ENCODE data around the gene CCDC28A.

DNA sequence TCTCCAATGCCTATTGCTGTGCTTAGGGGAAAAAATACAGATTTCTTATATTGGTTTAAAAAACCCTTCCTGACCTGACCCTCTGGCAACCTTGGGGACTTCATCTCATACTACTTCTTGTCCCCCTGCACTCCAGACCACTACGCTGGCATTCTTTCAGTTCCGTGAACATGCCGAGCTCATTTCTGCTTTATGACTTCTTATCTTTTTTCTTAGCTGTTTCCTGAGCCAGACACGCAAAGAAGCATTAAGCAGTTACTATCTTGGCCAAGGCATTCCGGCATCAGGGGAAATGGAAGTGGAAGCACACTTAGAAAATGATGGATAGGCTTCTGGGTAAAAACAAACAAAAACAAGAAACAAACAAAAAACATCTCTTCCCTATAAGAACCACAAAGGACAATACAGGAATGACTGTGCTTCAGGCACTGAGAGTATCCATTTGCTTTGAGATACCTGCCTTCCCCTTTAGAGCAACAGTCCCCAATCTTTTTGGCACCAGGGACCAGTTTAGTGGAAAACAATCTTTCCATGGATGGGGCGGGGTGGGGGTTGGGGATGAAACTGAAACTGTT, 4.4 kb upstream of the CCDC28A start:
- TF ChIP-seq, protein P1, sequence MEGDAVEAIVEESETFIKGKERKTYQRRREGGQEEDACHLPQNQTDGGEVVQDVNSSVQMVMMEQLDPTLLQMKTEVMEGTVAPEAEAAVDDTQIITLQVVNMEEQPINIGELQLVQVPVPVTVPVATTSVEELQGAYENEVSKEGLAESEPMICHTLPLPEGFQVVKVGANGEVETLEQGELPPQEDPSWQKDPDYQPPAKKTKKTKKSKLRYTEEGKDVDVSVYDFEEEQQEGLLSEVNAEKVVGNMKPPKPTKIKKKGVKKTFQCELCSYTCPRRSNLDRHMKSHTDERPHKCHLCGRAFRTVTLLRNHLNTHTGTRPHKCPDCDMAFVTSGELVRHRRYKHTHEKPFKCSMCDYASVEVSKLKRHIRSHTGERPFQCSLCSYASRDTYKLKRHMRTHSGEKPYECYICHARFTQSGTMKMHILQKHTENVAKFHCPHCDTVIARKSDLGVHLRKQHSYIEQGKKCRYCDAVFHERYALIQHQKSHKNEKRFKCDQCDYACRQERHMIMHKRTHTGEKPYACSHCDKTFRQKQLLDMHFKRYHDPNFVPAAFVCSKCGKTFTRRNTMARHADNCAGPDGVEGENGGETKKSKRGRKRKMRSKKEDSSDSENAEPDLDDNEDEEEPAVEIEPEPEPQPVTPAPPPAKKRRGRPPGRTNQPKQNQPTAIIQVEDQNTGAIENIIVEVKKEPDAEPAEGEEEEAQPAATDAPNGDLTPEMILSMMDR (conservative IDR thresholded peaks at IDR 0.05 in 1 of 2, IDR thresholded peaks at IDR 0.05 in 1 of 2; ENCODE audit: low read depth in 1 of 2, low read length in 2 of 2), result no peak
- TF ChIP-seq EZH2 (IDR thresholded peaks at IDR 0.05; ENCODE audit: low read length, missing control alignments), result no peak

Measured in fibroblast of lung (primary cell).